Dedifferentiated amniotic fluid mesenchymal stem cell (primary cell): ENCODE data around the gene UBAP2L.
"Not testable (repeated sequence)": the region's sequence is repeated elsewhere in the genome, so short reads cannot be mapped to it uniquely, and the experiment has no call there.

Experiments
- DNase-seq: peaks from one replicate; pipeline ENCODE4 v3.0.0-alpha.2; 2016; ENCODE audit errors: extremely low spot score

UBAP2L gene

GRCh38 chr1:154307670-154308270, 87.0 kb downstream of the UBAP2L start:
- DNase-seq: not testable (repeated sequence)

- not testable (repeated sequence) for DNase-seq
Measured at GRCh38 chr1:154309136-154309535, 88.4 kb downstream of the UBAP2L start.

- not testable (repeated sequence) for DNase-seq
Measured at GRCh38 chr1:154312229-154313065, 91.7 kb downstream of the UBAP2L start.

- DNase-seq: no peak
Measured at GRCh38 chr1:154313066-154313356, 92.3 kb downstream of the UBAP2L start.

GRCh38 chr1:154314226-154314625, 93.5 kb downstream of the UBAP2L start:
- not testable (repeated sequence) for DNase-seq

- DNase-seq: no peak
Measured at GRCh38 chr1:154316704-154317103, 95.9 kb downstream of the UBAP2L start.

- no peak for DNase-seq
Measured at GRCh38 chr1:154318386-154318785, 97.6 kb downstream of the UBAP2L start.
